ENCODE measurements around the gene HCRT.
"Not testable (repeated sequence)": the region's sequence is repeated elsewhere in the genome, so short reads cannot be mapped to it uniquely, and the experiment has no call there.

The HCRT gene, protein sequence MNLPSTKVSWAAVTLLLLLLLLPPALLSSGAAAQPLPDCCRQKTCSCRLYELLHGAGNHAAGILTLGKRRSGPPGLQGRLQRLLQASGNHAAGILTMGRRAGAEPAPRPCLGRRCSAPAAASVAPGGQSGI

DNA sequence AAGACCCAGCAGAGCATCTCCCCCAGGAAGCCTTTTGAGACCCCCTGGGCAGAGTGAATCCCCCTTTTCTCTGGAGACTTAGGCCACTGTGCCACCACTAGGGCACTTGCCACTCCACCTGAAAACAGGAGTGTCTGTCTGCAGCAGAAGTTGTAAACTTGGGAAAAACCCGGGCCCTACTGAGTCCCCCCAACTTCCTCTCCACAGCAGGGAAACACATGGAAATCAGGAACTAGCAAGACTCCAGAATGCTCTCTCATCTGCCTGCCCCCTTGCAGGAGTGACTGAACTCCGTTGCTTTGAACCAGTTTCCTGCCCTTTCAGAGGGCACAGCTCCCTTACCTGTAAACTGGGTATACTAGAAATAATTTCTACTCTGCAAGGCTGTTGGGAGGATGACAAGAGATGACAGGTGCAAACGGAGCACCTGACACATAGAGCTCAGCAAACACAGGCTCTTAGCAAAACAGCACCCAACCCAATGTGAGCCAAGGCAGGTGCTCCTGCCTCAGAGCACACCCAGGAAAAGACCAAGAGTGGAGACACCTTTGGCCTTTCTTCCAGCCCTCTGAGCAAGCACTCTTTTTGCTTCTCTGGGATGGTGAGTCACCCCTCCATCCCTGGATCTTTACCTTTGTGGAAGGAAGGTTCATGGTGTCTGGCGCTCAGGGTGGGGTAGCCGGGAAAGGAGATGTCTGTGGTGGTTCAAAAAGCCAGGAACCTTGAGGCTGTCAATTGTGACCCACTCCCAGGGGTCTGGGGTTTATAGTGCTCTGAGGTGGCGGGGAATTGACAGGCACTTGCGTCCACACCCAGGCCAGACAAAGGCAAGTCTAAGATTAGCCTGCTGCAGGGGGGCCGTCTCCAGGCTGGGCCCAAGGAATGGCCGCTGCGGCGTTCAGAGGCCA lies at the start of gene HCRT:
Gene HCRT, minus strand, starts transcription at position 740 of the 908 bp plus-strand sequence. Its CDS starts 87 bp downstream, at position 653.
- DNase-seq (ENCODE audit: insufficient read length, low spot score) (no peak), FAIRE-seq (no peak)

GRCh38 chr17:42233994-42234393 lies 48.7 kb upstream of the HCRT start:
- DNase-seq (ENCODE audit: insufficient read length, low spot score): no peak
- no peak for FAIRE-seq

- no peak for DNase-seq (ENCODE audit: insufficient read length, low spot score)
- FAIRE-seq: no peak
Measured at GRCh38 chr17:42233156-42233555, 47.9 kb upstream of the HCRT start.

GRCh38 chr17:42230225-42230624 lies 45.0 kb upstream of the HCRT start:
- FAIRE-seq: no peak

DNA sequence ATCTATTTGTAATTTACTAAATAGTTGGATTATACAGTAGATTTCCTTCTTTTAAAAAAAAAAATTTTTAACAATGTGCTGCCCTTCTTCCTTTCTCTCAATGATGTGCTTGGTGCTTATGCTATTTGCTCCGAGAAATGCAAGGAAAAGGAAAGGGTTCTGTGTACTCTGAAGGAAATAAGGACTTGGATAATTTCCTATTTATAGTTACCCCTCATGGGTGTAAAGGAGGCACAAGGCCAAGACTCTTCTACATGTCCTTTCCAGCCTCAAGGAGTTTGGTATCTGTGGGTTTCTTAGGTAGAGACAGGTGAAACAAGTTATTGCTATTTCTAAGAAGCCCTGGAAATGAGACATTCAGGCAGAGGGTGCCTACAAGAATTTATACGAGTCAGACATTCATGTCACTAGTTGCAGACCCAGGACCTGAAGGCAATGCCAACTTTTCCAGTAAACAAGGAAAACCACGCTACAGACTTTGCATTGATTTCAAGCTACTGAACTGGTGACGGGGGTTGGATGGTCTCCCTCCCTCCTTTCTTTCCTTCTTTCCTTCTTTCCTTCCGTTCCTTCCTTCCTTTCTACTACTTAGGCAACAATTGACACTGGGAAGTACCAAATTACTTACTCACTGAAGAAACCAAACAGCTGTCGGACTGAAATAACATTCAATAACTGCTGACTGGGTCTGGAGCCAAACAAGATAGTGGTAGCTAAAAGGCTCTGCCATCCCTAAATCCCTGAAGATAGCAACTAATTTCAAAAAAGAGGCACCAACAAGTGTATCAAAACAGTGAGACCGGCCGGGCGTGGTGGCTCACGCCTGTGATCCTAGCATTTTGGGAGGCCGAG lies 42.8 kb upstream of the HCRT start:
- no peak for FAIRE-seq
- DNase-seq (ENCODE audit: insufficient read length, low spot score): no peak

More at GRCh38 chr17:42230225-42230624, 45.0 kb upstream of the HCRT start:
- no peak for DNase-seq (ENCODE audit: insufficient read length, low spot score)

GRCh38 chr17:42225646-42226045 lies 40.4 kb upstream of the HCRT start:
- FAIRE-seq: no peak

GRCh38 chr17:42224651-42225050 lies 39.4 kb upstream of the HCRT start:
- DNase-seq (ENCODE audit: insufficient read length, low spot score): no peak
- no peak for FAIRE-seq

More at GRCh38 chr17:42225646-42226045, 40.4 kb upstream of the HCRT start:
- DNase-seq (ENCODE audit: insufficient read length, low spot score): no peak

- DNase-seq (ENCODE audit: insufficient read length, low spot score): peak; percentile 67
- peak; percentile 99 for FAIRE-seq
Measured at GRCh38 chr17:42221886-42222745, 36.9 kb upstream of the HCRT start.

GRCh38 chr17:42219280-42219679 lies 34.0 kb upstream of the HCRT start:
- FAIRE-seq; DNase-seq (ENCODE audit: insufficient read length, low spot score): not testable (repeated sequence)

DNA sequence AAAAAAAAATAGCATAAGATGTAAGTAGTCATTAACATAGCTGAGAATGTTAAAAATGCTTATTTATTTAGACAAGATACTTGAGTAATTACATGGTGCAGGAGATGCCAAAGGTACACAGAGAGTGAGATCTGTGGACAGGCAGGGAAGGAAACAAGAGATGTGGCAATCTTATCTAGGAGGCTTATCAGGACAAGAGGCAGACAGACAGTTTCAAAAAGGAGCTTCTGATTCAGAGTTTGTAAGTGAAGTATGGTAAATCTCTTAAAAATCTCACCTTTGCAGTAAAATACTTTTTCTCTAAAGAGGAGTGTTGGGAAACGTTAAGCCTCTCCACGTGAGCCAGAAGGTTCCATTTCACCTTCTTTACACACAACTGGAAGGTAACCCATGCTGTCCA lies 28.9 kb upstream of the HCRT start:
- FAIRE-seq (no peak), DNase-seq (ENCODE audit: insufficient read length, low spot score) (no peak)

- FAIRE-seq: no peak
- DNase-seq (ENCODE audit: insufficient read length, low spot score): no peak
Measured at GRCh38 chr17:42212382-42212781, 27.1 kb upstream of the HCRT start.

- not testable (repeated sequence) for DNase-seq (ENCODE audit: insufficient read length, low spot score)
- peak; percentile 89 for FAIRE-seq
Measured at GRCh38 chr17:42211921-42212341, 26.7 kb upstream of the HCRT start.

DNA sequence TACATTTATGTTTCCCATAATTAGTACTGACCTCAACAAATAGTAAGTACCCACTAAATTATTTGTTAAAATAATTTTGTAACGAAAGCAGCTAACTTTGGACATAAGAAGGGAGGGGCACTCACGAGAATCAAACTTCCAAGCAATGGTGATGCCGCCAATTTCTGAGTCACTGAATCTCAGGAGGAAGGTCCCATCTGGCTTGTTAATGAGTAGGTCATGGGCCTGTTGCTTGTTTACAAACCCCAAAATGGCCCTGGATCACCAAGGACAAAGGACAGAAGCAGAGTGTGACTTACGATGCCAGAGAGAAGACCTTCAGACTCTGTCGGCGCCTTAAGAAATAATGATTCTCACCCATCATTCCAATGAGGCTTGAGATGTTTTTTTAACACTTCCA lies 24.8 kb upstream of the HCRT start:
- no peak for FAIRE-seq

GRCh38 chr17:42206153-42206612 lies 20.9 kb upstream of the HCRT start:
- not testable (repeated sequence) for DNase-seq (ENCODE audit: insufficient read length, low spot score); FAIRE-seq

More for the DNA sequence above, 24.8 kb upstream of the HCRT start:
- no peak for DNase-seq (ENCODE audit: insufficient read length, low spot score)

DNA sequence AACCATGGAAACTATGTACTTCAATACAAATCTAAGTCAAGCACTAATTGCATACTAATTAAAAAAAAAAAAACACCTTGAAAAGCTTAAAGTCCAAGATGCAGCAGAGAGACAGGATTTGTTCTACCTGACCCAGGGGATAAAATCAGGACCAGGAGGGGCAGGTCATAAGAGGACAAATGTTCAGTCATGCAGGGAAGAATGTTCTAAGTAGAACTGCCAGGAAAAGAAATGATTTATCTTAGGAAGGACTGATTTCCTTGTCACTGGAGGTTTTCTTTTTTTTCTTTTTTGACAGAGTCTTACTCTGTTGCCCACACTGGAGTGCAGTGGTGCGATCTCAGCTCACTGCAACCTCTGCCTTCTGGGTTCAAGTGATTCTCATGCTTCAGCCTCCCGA lies 18.1 kb upstream of the HCRT start:
- FAIRE-seq: no peak
- no peak for DNase-seq (ENCODE audit: insufficient read length, low spot score)

DNA sequence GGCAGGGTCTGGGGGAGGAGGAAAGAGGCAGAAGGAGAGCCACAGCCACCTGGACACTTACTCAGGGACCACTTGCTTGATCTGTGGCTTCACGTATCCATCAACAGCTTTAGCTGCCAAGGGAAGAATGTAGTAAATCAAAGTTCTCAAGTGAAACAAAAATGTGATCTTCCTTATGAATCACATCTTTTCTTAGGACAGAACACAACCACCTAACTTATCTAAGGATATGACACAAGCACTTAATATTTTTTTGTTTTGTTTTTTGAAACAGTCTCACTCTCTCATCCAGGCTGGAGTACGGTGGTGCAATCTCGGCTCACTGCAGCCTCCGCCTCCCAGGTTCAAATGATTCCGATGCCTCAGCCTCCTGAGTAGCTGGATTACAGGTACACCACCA lies 17.4 kb upstream of the HCRT start:
- FAIRE-seq (no peak), DNase-seq (ENCODE audit: insufficient read length, low spot score) (no peak)

GRCh38 chr17:42202159-42202558 lies 16.9 kb upstream of the HCRT start:
- FAIRE-seq: no peak
- no peak for DNase-seq (ENCODE audit: insufficient read length, low spot score)

GRCh38 chr17:42201458-42201772 lies 16.2 kb upstream of the HCRT start:
- FAIRE-seq: peak; percentile 49
- DNase-seq (ENCODE audit: insufficient read length, low spot score): no peak

DNA sequence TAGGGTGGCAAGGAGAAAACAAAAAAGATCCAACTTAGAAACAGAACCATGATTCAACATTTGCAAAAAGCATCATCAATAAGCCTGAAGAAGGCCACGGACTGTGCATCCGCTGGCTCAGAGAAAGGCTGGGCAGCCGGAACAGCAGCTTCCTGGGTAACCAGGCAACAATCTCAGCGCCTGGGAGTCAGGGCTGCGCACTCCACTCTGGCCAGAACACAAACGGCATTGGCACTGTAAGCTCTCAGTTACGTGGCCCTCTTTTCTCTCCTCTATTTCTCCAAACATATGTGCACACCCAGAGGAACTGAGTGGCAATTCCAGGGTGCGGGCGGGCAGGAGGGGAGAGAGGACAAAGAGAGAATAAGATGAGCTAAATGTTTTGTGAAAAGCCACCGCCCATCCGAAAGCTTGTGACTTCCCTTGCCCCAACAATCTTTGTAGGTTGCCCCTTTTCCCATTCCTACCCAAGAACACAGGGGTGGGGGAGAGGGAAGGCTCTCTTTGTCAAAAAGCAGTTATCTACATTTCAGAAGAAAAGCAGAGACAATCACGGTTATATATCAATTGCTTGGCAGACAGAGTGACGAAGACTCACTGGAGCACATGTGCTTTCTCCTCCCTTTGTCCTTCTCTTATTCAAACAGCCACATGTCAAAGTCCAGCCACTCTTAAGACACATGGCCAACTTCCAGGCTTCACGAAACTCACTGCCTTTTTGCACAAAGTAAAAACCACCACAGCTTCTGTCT lies 15.6 kb upstream of the HCRT start:
- no peak for DNase-seq (ENCODE audit: insufficient read length, low spot score)
- no peak for FAIRE-seq
